Large intestine (tissue), 3 donors: ENCODE measurements around the gene KRT71. TPM values are rescaled to one million over a fixed set of nuclear protein-coding genes. Genes with fewer than 3 reads are reported as not detected.
A peak's percentile ranks its signal among the peaks of the same experiment; 100 is the strongest.
"Not testable (repeated sequence)": the region's sequence is repeated elsewhere in the genome, so short reads cannot be mapped to it uniquely, and the experiment has no call there.

Experiments used
- DNase-seq, 2 donors: peaks; one replicate each; pipeline versions ENCODE4 v3.0.0 to v3.0.0-alpha.2; 2013
- H3K27ac ChIP-seq: one replicate; pipeline ENCODE4 v1.5.1; 2013; ENCODE audit warnings: low read length
- H3K27me3 ChIP-seq: 2 replicates; pipeline ENCODE4 v1.6.1; 2013; ENCODE audit warnings: low read length; ENCODE audit not compliant: control insufficient read depth, insufficient read depth
- H3K36me3 ChIP-seq: 2 replicates; pipeline ENCODE4 v1.6.1; 2013; ENCODE audit warnings: low read length; ENCODE audit not compliant: control insufficient read depth, insufficient read depth
- H3K4me1 ChIP-seq: one replicate; pipeline ENCODE4 v1.6.1; 2013; ENCODE audit warnings: low read length; ENCODE audit not compliant: control insufficient read depth, insufficient read depth
- H3K4me3 ChIP-seq: one replicate; pipeline ENCODE4 v1.5.1; 2013; ENCODE audit warnings: low read length
- H3K9me3 ChIP-seq: one replicate; pipeline ENCODE4 v1.6.1; 2013; ENCODE audit warnings: mild to moderate bottlenecking, low read depth, low read length, moderate library complexity; ENCODE audit not compliant: control insufficient read depth
- WGBS: methylation state at CpG from one replicate; pipeline ENCODE4 v1.1.5; 2013; ENCODE audit warnings: low lambda C conversion rate; ENCODE audit not compliant: insufficient coverage; 5-methylcytosine and 5-hydroxymethylcytosine counted together
- polyA plus RNA-seq: library from polyadenylated mRNA; unstranded; fragments of 120-200 nt; gene quantifications from one replicate; pipeline ENCODE4 v1.2.1, GENCODE V29; 2013

Gene KRT71
- polyA plus RNA-seq, 1 donor: 0.04 TPM

- WGBS: 100% methylated on average over 1 of the region's 1 CpG
- H3K27ac ChIP-seq: no peak overlapping the region
These were observed 37.7 kb downstream of the KRT71 start for GRCh38 chr12:52515319-52515646.

GRCh38 chr12:52514471-52515318 is 38.2 kb downstream of the KRT71 start:
- Histone ChIP-seq H3K36me3 (no peaks in the 10 kb centered on the region), H3K4me3 (no peak overlapping the region), H3K9me3 (no peaks in the 10 kb centered on the region), H3K4me1 (no peaks in the 10 kb centered on the region), H3K27me3 (no peaks in the 10 kb centered on the region), H3K27ac (no peak overlapping the region)
- WGBS: no CpG with 5 or more reads among the region's 14 CpGs
- DNase-seq: no peak

More at GRCh38 chr12:52515319-52515646, 37.7 kb downstream of the KRT71 start:
- no peak overlapping the region for H3K4me3 ChIP-seq
- no peaks in the 10 kb centered on the region for H3K36me3 ChIP-seq
- no peak for DNase-seq
- H3K27me3 ChIP-seq: no peaks in the 10 kb centered on the region
- no peaks in the 10 kb centered on the region for H3K9me3 ChIP-seq
- H3K4me1 ChIP-seq: no peaks in the 10 kb centered on the region

GRCh38 chr12:52513736-52514135 is 39.2 kb downstream of the KRT71 start:
- 100% methylated on average over 3 of the region's 6 CpGs for WGBS
- Histone ChIP-seq H3K27ac (no peak overlapping the region), H3K4me3 (no peak overlapping the region), H3K27me3 (no peaks in the 10 kb centered on the region), H3K36me3 (no peaks in the 10 kb centered on the region), H3K9me3 (no peaks in the 10 kb centered on the region), H3K4me1 (no peaks in the 10 kb centered on the region)
- no peak for DNase-seq

GRCh38 chr12:52508211-52508610 is 44.7 kb downstream of the KRT71 start:
- WGBS: 100% methylated on average over 1 of the region's 5 CpGs
- no peaks in the 10 kb centered on the region for H3K9me3 ChIP-seq
- no peak for DNase-seq
- H3K4me1 ChIP-seq: no peaks in the 10 kb centered on the region
- no peak overlapping the region for H3K4me3 ChIP-seq
- H3K27me3 ChIP-seq: peaks cover 3% of the 10 kb centered on the region
- H3K27ac ChIP-seq: no peak overlapping the region
- no peaks in the 10 kb centered on the region for H3K36me3 ChIP-seq

- H3K9me3 ChIP-seq: no peaks in the 10 kb centered on the region
- H3K4me3 ChIP-seq: no peak overlapping the region
- H3K27ac ChIP-seq: no peak overlapping the region
- no peaks in the 10 kb centered on the region for H3K36me3 ChIP-seq
- DNase-seq: peak in 1 of 2 donors; percentile 29
- no peaks in the 10 kb centered on the region for H3K4me1 ChIP-seq
- peaks cover 3% of the 10 kb centered on the region for H3K27me3 ChIP-seq
- WGBS: no CpG with 5 or more reads among the region's 4 CpGs
These were observed 45.9 kb downstream of the KRT71 start for GRCh38 chr12:52506858-52507715.

GRCh38 chr12:52502877-52503276 is 50.1 kb downstream of the KRT71 start:
- no CpG with 5 or more reads among the region's 1 CpG for WGBS
- Histone ChIP-seq H3K4me1 (no peaks in the 10 kb centered on the region), H3K36me3 (no peaks in the 10 kb centered on the region), H3K9me3 (no peaks in the 10 kb centered on the region), H3K27ac (no peak overlapping the region), H3K27me3 (no peaks in the 10 kb centered on the region), H3K4me3 (no peak overlapping the region)
- no peak for DNase-seq

- WGBS: no CpG with 5 or more reads among the region's 7 CpGs
- H3K4me1 ChIP-seq: no peaks in the 10 kb centered on the region
- H3K27me3 ChIP-seq: peaks cover 7% of the 10 kb centered on the region
- no peaks in the 10 kb centered on the region for H3K36me3 ChIP-seq
- H3K9me3 ChIP-seq: no peaks in the 10 kb centered on the region
- H3K27ac ChIP-seq: no peak overlapping the region
- no peak for DNase-seq
- H3K4me3 ChIP-seq: no peak overlapping the region
These were observed 51.5 kb downstream of the KRT71 start for GRCh38 chr12:52501490-52501889.

GRCh38 chr12:52500574-52500973 is 52.4 kb downstream of the KRT71 start:
- WGBS: 80% methylated on average over 1 of the region's 6 CpGs

GRCh38 chr12:52499806-52500560 is 53.0 kb downstream of the KRT71 start:
- no peak for DNase-seq
- Histone ChIP-seq H3K9me3 (no peaks in the 10 kb centered on the region), H3K4me3 (no peak overlapping the region), H3K36me3 (no peaks in the 10 kb centered on the region), H3K27ac (no peak overlapping the region), H3K27me3 (peaks cover 7% of the 10 kb centered on the region), H3K4me1 (no peaks in the 10 kb centered on the region)
- WGBS: 100% methylated on average over 1 of the region's 5 CpGs

More at GRCh38 chr12:52500574-52500973, 52.4 kb downstream of the KRT71 start:
- not testable (repeated sequence) for H3K4me1 ChIP-seq, DNase-seq, H3K9me3 ChIP-seq, H3K27me3 ChIP-seq, H3K36me3 ChIP-seq, H3K4me3 ChIP-seq, H3K27ac ChIP-seq

- peaks cover 11% of the 10 kb centered on the region for H3K27me3 ChIP-seq
- no peak overlapping the region for H3K27ac ChIP-seq
- no peak overlapping the region for H3K4me3 ChIP-seq
- no peaks in the 10 kb centered on the region for H3K4me1 ChIP-seq
- no peaks in the 10 kb centered on the region for H3K36me3 ChIP-seq
- no CpG with 5 or more reads among the region's 1 CpG for WGBS
- no peaks in the 10 kb centered on the region for H3K9me3 ChIP-seq
- DNase-seq: no peak
These were observed 54.0 kb downstream of the KRT71 start for GRCh38 chr12:52498946-52499345.
